SK-N-MC (cell line): ENCODE measurements around the gene PIN4.
"Not testable (repeated sequence)": the region's sequence is repeated elsewhere in the genome, so short reads cannot be mapped to it uniquely, and the experiment has no call there.

Experiments
- DNase-seq: peaks from one replicate; pipeline ENCODE4 v3.0.0-alpha.2; 2011; ENCODE audit warnings: low read depth, low spot score
- H3K27ac ChIP-seq: fragments of 200-600 bp; sonication (generic); 2 replicates; pipeline ENCODE4 v1.5.1; 2016; ENCODE audit warnings: mixed run types
- H3K36me3 ChIP-seq: fragments of 200-600 bp; sonication (generic); 2 replicates; pipeline ENCODE4 v1.6.1; 2017; ENCODE audit warnings: antibody characterized with exemption, low read length, mixed read lengths; ENCODE audit not compliant: insufficient read depth
- H3K4me3 ChIP-seq: fragments of 200-600 bp; sonication (generic); 2 replicates; pipeline ENCODE4 v1.5.1; 2016
- H3K9ac ChIP-seq: fragments of 200-600 bp; sonication (generic); 2 replicates; pipeline ENCODE4 v1.8.0; 2017; ENCODE audit warnings: mixed run types, mixed read lengths; ENCODE audit not compliant: insufficient read length
- H3K9me3 ChIP-seq: fragments of 200-600 bp; sonication (generic); 2 replicates; pipeline ENCODE4 v1.6.1; 2017; ENCODE audit warnings: low read depth, mild to moderate bottlenecking, antibody characterized with exemption, low read length, moderate library complexity, mixed read lengths
- EZH2 ChIP-seq: fragments of 200-600 bp; sonication (generic); IDR thresholded peaks from one replicate; pipeline ENCODE4 v1.6.1; 2017; ENCODE audit warnings: antibody characterized with exemption
- FOXP2 ChIP-seq: optimal IDR thresholded peaks from 2 replicates; pipeline ENCODE3; 2011; ENCODE audit warnings: mild to moderate bottlenecking, moderate library complexity; ENCODE audit not compliant: insufficient read depth; ENCODE audit errors: extremely low read length, control extremely low read depth
- POLR2AphosphoS5 ChIP-seq: IDR thresholded peaks from 2 replicates; pipeline ENCODE4 v1.6.1; 2012; ENCODE audit warnings: mild to moderate bottlenecking, low read depth, low read length, borderline replicate concordance

Gene PIN4

DNA sequence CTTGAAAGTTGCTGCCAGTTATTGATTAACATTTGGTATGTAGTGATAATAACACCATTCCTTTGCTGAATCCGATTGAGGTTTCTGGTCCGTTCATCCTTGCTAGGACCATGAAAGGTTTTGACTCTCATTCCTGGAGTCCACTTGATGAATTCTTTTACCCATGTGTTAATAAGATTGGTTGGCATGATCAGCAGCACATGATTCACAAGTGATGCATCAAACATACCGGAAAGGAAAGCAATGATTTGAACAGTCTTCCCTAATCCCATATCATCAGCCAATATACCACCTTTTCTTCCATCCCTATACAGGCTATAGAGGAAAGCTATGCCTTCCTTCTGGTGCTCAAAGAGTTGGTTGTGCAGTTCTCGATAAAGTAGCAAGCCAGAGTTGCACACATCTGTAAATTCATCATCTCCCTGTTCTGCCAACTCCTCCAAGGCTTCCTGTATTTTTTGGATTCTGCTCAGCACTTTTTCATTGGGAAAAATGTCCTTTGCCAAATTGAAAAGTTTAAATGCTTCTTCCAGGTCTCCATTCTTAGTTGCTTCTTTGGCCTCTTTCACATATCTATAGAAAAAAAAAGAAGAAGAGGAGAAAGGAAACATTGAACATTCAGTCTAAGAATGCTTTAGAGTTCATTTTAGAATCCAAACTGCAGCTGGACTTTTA is 26.7 kb downstream of the PIN4 start:
- Histone ChIP-seq H3K27ac (no peak overlapping the region), H3K36me3 (peaks cover 18% of the 10 kb centered on the region; the same call in 1 of the 2 replicates), H3K9ac (no peak overlapping the region), H3K4me3 (no peak overlapping the region), H3K9me3 (no peaks in the 10 kb centered on the region)
- DNase-seq, result no peak
- no peak for TF ChIP-seq POLR2AphosphoS5
- TF ChIP-seq FOXP2, result no peak
- no peak for TF ChIP-seq EZH2

DNA sequence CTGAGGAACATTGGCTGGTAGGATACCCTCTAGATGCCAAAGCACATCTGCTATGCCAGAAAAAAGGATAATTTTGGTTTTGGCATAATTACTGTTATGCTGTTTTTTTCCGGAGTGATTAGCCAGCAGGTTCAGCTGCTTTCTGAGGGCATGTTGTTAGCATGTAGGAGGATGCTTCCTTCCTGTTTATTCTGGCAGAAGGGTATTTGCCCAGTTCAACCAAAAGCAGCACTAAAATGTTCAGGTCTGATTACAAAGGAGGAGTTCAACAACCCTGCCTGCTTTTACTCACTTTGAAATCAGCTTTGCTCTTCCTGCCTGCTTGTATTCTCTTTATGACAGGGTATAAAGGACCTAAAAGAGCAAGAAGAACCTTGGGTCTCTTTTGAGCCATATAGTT is 35.4 kb downstream of the PIN4 start:
- Histone ChIP-seq H3K4me3 (no peak overlapping the region), H3K27ac (no peak overlapping the region), H3K9ac (no peak overlapping the region), H3K9me3 (no peaks in the 10 kb centered on the region), H3K36me3 (peaks cover 4% of the 10 kb centered on the region; the same call in 1 of the 2 replicates)
- DNase-seq, result no peak
- TF ChIP-seq EZH2 (no peak), POLR2AphosphoS5 (no peak)

DNA sequence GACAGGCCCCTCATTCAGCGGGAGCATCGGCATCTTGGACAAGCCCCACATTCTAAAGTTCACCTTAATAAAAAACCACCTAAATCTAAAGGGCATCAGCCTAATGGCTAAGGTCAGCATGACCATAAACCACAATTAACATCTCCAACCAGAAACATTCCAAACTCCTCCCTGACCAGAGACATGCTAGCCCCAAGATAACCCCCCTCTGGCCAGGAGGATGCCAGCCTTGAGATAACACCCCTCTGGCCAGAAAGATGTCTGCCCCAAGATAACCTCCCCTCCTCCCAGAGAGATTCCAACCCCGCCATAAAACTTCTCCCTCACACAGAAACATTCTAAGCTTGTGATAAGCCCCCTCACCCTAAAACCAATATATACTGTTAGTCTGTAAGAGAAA is 38.8 kb downstream of the PIN4 start:
- not testable (repeated sequence) for H3K9me3 ChIP-seq, H3K9ac ChIP-seq, H3K27ac ChIP-seq, DNase-seq, H3K4me3 ChIP-seq, H3K36me3 ChIP-seq

DNA sequence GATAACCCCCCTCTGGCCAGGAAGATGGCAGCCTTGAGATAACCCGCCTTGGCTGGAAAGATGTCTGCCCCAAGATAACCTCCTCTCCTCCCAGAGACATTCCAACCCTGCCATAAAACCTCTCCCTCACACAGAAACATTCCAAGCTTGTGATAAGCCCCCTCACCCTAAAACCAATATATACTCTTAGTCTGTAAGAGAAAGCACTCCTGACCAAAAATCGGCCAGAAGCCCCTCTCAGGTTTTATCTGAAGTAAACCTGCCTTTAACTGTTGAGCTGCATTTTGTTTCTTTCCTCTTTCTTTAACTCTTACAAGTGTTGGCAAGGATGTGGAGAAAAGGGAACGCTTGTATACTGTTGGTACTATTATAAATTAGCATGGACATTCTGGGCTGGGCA is 48.7 kb downstream of the PIN4 start:
- Histone ChIP-seq H3K4me3 (no peak overlapping the region), H3K27ac (no peak overlapping the region), H3K9me3 (no peaks in the 10 kb centered on the region), H3K9ac (no peak overlapping the region), H3K36me3 (peaks cover 21% of the 10 kb centered on the region; the same call in 1 of the 2 replicates)
- TF ChIP-seq EZH2 (no peak), POLR2AphosphoS5 (no peak), FOXP2 (no peak)
- no peak for DNase-seq

DNA sequence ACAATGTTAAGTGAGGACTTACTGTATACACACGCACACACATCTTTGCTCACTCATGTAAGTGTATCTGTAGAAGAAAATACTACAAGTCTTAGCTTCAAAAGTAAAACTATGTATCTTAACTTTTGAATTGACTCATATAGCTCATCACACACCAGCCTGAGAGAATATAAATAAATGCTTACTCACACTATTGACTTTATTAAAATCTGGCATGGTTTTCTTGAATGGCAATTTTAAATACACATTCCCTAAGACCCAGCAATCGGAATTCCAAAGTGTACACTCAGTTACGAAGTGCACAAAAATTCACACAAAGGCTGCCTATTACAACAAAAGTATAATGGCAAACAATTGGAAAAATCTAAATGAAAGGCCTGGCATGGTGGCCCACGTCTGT is 55.3 kb downstream of the PIN4 start:
- TF ChIP-seq POLR2AphosphoS5 (no peak), FOXP2 (no peak), EZH2 (no peak)

DNA sequence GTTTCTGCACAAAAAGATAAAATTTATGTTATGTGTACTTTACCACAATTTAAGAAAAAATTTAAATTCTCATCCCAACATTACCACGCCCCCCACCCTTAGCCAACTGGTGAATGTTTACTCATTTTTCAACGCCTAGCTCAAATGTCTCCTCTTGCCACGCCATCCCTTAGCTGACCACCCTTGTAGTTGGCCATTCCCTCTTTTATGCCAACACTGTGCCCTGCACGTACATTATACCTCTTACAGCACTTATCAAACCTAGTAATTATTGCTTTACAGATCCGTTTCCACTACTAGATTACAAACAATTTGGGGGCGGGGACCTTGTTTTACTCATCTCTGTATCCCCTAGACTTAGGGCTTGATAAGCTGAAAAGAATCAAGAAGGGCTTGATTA is 56.6 kb downstream of the PIN4 start:
- peaks cover 5% of the 10 kb centered on the region; the same call in 1 of the 2 replicates for H3K36me3 ChIP-seq
- TF ChIP-seq EZH2, result no peak
- no peak for TF ChIP-seq FOXP2
- TF ChIP-seq POLR2AphosphoS5, result no peak
- peak overlapping the region; percentile 83 for H3K9ac ChIP-seq
- DNase-seq, result no peak
- no peaks in the 10 kb centered on the region for H3K9me3 ChIP-seq
- peak overlapping the region; percentile 85 for H3K4me3 ChIP-seq
- H3K27ac ChIP-seq, result no peak overlapping the region

More for the DNA sequence above, 55.3 kb downstream of the PIN4 start:
- H3K9ac ChIP-seq, result no peak overlapping the region
- peaks cover 9% of the 10 kb centered on the region; the same call in 1 of the 2 replicates for H3K36me3 ChIP-seq
- H3K4me3 ChIP-seq, result no peak overlapping the region
- DNase-seq, result no peak
- H3K27ac ChIP-seq, result no peak overlapping the region
- H3K9me3 ChIP-seq, result no peaks in the 10 kb centered on the region

DNA sequence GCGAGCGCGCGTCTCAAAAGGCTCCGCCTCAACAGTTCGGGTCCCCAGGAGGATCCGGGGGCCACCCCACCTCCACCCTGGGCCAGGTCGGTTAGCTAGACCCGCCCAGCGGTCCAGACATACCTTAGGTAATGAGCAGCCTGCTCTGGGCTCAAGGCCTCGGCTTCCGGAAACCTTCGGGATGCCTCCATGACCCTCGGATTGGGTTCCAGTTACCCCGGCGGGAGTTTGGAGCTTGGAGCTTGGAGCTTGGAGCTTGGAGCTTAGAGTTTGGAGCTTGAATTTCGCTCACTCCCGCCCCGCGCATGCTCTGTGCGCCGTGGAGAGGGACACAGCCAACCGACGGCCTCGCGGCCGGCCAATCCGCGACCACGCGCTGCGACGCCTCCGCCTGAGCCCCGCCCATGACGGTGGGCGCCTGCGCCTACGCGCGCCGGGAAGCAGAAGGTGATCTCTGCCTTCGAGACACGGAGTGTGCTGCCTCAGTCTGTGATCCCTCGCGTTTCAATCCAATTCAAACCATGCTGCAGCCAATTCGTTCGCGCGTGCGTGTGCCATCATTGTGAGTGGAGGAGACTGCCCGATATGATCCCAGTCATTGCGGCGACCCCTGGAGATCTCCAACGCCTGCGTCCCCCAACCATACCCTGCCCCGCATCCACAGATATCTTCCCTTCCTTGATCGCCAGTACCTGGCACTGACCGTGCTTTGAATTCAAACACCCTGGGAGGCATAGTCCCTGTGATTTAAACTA is 57.3 kb downstream of the PIN4 start, which contains the start of gene ERCC6L:
Gene ERCC6L (minus strand): TSS at position 307 of the 755 bp plus-strand sequence. CDS start 116 bp downstream, at position 191.
- Histone ChIP-seq H3K9ac (peak within 1 kb of the TSS; percentile 83), H3K27ac (0 out of 2 replicates have a peak within 1 kb of the TSS, but pooled peaks have one; percentile 39), H3K36me3 (peaks cover 5% of the 10 kb centered on the region; the same call in 1 of the 2 replicates), H3K4me3 (peak within 1 kb of the TSS; percentile 85), H3K9me3 (no peaks in the 10 kb centered on the region)
- TF ChIP-seq POLR2AphosphoS5, result peak; percentile 80
- TF ChIP-seq FOXP2, result no peak
- peak; percentile 30 for DNase-seq

DNA sequence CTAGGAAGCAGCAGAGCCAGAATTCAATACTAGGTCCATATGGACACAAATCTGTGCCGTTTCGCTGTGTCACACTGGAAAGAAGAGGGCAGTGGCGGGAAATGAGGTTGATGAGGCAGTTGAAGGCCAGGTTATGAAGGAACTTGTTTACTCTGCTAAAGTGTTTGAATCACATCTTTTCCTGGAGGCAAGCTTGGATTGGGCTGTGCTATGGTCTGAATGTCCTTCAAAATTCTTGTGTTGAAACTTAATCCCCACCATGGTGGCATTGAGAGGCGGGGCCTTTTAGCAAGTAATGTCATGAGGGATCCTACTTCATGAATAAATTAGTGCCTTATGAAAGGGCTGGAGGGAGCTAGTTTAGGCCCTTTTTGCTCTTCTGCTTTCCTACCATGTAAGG is 59.4 kb downstream of the PIN4 start:
- H3K36me3 ChIP-seq, result no peaks in the 10 kb centered on the region; the same call in 1 of the 2 replicates
- DNase-seq, result no peak
- H3K27ac ChIP-seq, result no peak overlapping the region
- H3K9ac ChIP-seq, result no peak overlapping the region
- no peak for TF ChIP-seq EZH2
- TF ChIP-seq POLR2AphosphoS5, result no peak
- no peak for TF ChIP-seq FOXP2
- no peak overlapping the region for H3K4me3 ChIP-seq
- H3K9me3 ChIP-seq, result no peaks in the 10 kb centered on the region

DNA sequence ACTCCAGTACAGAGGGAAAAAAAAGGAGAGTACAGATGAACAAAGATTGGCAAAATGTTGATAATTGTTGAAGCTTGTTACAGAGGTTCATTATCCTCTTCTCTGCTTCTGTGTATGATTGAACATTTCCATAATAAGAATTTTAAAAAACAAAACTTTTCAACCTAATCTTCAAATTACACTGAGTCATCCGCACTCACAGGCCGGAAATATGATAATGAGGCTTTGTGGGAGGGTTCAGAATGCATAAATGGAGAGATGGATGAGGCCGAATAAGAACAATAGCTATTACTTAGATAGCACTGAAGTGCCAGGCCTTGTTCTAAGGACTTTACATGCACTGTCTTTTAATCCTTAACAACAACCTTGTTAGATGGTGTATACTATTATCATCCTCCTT is 61.9 kb downstream of the PIN4 start:
- no peak for TF ChIP-seq POLR2AphosphoS5
- TF ChIP-seq EZH2, result no peak
- no peak for TF ChIP-seq FOXP2
- Histone ChIP-seq H3K27ac (peak overlapping the region; percentile 69; the same call in 1 of the 2 replicates), H3K36me3 (no peaks in the 10 kb centered on the region), H3K4me3 (no peak overlapping the region; the same call in 1 of the 2 replicates), H3K9ac (peak overlapping the region; percentile 43), H3K9me3 (no peaks in the 10 kb centered on the region)
- DNase-seq, result peak; percentile 16
